Osteoblast (primary cell): ENCODE data around the gene RPL27A. TPM values are rescaled to one million over a fixed set of nuclear protein-coding genes. Genes with fewer than 3 reads are reported as not detected.

ENCODE experiments used
- DNase-seq: peaks from one replicate; pipeline ENCODE4 v3.0.0; 2011; ENCODE audit warnings: low spot score, mixed read lengths; ENCODE audit not compliant: insufficient read length; ENCODE audit errors: missing footprints
- H2AFZ ChIP-seq: 2 replicates; pipeline ENCODE4 v1.6.0; 2011; ENCODE audit warnings: mild to moderate bottlenecking, low read length
- H3K27ac ChIP-seq: 2 replicates; pipeline ENCODE4 v1.5.1; 2011; ENCODE audit warnings: mild to moderate bottlenecking, low read depth, low read length, moderate library complexity
- H3K27me3 ChIP-seq: 2 replicates; pipeline ENCODE4 v1.6.0; 2012; ENCODE audit warnings: mild to moderate bottlenecking, control low read depth, inconsistent platforms, low read length, moderate library complexity; ENCODE audit not compliant: insufficient read depth
- H3K36me3 ChIP-seq: 2 replicates; pipeline ENCODE4 v1.5.1; 2011; ENCODE audit warnings: mild to moderate bottlenecking, low read length, control low read depth, moderate library complexity; ENCODE audit not compliant: insufficient read depth
- H3K4me1 ChIP-seq: 2 replicates; pipeline ENCODE4 v1.5.1; 2011; ENCODE audit warnings: mild to moderate bottlenecking, low read length, control low read depth, moderate library complexity; ENCODE audit not compliant: insufficient read depth
- H3K4me2 ChIP-seq: 2 replicates; pipeline ENCODE4 v1.6.0; 2011; ENCODE audit warnings: mild to moderate bottlenecking, low read length; ENCODE audit not compliant: insufficient read depth
- H3K4me3 ChIP-seq: fragments of 200-600 bp; sonication (generic); 3 replicates; pipeline ENCODE4 v1.5.1; 2012; ENCODE audit warnings: mild to moderate bottlenecking, low read length, inconsistent platforms; ENCODE audit not compliant: insufficient read depth
- H3K79me2 ChIP-seq: 2 replicates; pipeline ENCODE4 v1.6.0; 2012; ENCODE audit warnings: mild to moderate bottlenecking, low read length, control low read depth, inconsistent platforms; ENCODE audit not compliant: insufficient read depth
- H3K9me3 ChIP-seq: 2 replicates; pipeline ENCODE4 v1.5.1; 2011; ENCODE audit warnings: low read depth, low read length, control low read depth
- H4K20me1 ChIP-seq: 2 replicates; pipeline ENCODE4 v1.6.0; 2012; ENCODE audit warnings: mild to moderate bottlenecking, low read length, control low read depth; ENCODE audit not compliant: insufficient read depth
- total RNA-seq: library from RNA; depleted of rRNA; stranded (reverse); fragments of >200 nt; gene quantifications from 2 replicates; pipeline ENCODE4 v1.2.3, GENCODE V29; 2012
- TF ChIP-seq, protein P1 (sequence below): IDR thresholded peaks from 2 replicates; pipeline ENCODE4 v1.5.1; 2011; ENCODE audit warnings: mild to moderate bottlenecking, low read depth, low read length, moderate library complexity; ENCODE audit errors: extremely low read depth

RPL27A gene
- total RNA-seq = 710 and 869 TPM in 2 replicates

DNA sequence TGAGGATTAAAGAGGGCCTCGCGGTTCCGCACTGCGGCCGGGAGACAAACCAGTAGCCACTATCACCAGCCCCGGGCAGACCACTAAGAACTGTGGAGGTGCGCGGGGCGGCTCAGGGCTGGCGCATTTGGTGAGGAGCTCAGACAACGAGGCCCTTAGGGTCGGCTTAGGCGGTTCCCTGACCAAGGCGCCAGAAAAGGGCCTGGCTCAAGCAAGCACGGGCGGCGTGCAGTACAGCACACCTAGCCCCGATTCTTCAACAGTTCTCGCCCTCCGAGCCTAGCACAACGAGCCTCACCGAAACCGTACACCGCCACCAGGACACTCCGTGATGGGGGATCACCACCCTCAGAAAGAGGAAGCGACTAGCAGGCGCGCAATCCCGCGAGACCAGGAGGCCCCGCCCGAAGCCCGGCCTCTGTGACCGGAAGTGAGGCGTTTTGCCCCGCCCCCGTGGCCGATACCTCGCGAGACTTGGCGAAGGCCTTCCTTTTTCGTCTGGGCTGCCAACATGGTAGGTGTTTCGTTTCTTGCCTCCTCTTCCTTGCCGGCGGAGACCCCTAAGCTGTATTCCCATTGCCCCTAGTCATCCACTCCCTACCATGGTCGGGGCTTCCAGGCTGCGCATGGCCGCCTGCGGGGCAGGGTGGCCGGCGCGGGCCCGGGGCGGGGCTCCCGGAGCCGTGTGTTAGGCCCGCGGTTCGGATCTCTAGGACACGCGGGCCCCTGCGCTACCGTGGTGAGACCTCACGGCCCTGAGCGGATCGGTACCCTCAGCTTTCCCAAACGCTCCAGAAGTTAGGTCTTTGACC is at the start of gene RPL27A, which contains the start of gene TRIM66:
Gene RPL27A (plus strand): TSS at position 490 of the 812 bp plus-strand sequence. CDS start 22 bp downstream, at position 512.
Gene TRIM66 (minus strand): TSS at position 363 of the 812 bp plus-strand sequence. CDS start 10,391 bp downstream, outside the sequence.
- DNase-seq = peak; percentile 97

DNA sequence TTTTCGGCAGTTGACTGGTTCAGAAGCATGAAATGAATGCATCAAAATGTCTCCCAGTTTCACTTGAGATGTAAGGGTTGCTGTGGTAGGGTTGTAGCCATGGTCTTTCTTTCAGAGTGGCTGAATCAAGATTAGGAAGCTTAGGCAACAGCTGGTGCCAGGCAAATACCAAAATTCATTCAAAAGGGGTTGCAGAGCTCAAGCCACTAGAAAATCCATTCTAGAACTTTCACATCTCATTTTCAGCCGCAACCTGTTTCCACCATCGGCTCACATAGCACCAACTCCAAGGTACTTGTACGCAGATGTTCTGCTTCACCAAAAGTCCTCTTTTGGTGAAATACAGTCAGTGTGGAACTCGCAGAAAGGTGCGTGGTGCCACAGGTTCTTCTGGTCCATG is 48.1 kb upstream of the RPL27A start:
- DNase-seq = no peak
- H3K9me3 ChIP-seq = no peaks in the 10 kb centered on the region
- no peak overlapping the region for H2AFZ ChIP-seq
- H4K20me1 ChIP-seq = no peaks in the 10 kb centered on the region
- TF ChIP-seq, protein P1, sequence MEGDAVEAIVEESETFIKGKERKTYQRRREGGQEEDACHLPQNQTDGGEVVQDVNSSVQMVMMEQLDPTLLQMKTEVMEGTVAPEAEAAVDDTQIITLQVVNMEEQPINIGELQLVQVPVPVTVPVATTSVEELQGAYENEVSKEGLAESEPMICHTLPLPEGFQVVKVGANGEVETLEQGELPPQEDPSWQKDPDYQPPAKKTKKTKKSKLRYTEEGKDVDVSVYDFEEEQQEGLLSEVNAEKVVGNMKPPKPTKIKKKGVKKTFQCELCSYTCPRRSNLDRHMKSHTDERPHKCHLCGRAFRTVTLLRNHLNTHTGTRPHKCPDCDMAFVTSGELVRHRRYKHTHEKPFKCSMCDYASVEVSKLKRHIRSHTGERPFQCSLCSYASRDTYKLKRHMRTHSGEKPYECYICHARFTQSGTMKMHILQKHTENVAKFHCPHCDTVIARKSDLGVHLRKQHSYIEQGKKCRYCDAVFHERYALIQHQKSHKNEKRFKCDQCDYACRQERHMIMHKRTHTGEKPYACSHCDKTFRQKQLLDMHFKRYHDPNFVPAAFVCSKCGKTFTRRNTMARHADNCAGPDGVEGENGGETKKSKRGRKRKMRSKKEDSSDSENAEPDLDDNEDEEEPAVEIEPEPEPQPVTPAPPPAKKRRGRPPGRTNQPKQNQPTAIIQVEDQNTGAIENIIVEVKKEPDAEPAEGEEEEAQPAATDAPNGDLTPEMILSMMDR = no peak
- H3K4me3 ChIP-seq = no peak overlapping the region
- H3K27ac ChIP-seq = no peak overlapping the region
- H3K4me2 ChIP-seq = no peak overlapping the region
- peaks cover 13% of the 10 kb centered on the region for H3K4me1 ChIP-seq
- H3K79me2 ChIP-seq = no peaks in the 10 kb centered on the region
- no peaks in the 10 kb centered on the region for H3K27me3 ChIP-seq
- no peaks in the 10 kb centered on the region for H3K36me3 ChIP-seq

More for the DNA sequence above, at the start of gene RPL27A, which contains the start of gene TRIM66:
- Histone ChIP-seq H3K4me1 (peaks cover 35% of the 10 kb centered on the region), H4K20me1 (peaks cover 18% of the 10 kb centered on the region), H3K9me3 (no peaks in the 10 kb centered on the region), H3K79me2 (peaks cover 46% of the 10 kb centered on the region), H3K27ac (peak within 1 kb of the TSS; percentile 97), H3K36me3 (peaks cover 45% of the 10 kb centered on the region), H2AFZ (peak within 1 kb of the TSS; percentile 92), H3K4me3 (peak within 1 kb of the TSS; percentile 100), H3K27me3 (no peaks in the 10 kb centered on the region), H3K4me2 (peak within 1 kb of the TSS; percentile 90)
- TF ChIP-seq, protein P1 = no peak

DNA sequence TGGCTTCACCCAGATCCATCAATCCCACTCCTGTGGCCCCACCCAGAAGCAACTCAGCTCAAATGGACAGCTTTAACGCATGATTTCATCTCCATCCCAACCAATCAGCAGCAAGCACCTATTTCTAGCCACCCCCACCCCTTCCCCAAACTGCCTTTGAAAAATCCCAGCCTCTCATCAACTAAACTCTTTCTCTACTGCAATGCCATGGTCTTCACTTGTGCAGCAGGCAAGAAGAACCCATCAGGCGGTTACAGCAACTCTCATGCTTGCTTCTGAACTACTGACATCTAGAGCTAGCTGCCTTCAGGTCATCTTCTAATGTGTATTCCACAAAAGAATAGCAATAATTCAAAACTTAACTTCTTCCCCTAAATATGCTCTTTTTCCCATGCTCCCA is 46.5 kb upstream of the RPL27A start:
- H3K36me3 ChIP-seq = no peaks in the 10 kb centered on the region
- no peak overlapping the region for H3K4me2 ChIP-seq
- no peak overlapping the region for H3K27ac ChIP-seq
- no peak for DNase-seq
- no peak overlapping the region for H2AFZ ChIP-seq
- TF ChIP-seq, protein P1 = no peak
- H3K27me3 ChIP-seq = no peaks in the 10 kb centered on the region
- no peak overlapping the region for H3K4me3 ChIP-seq
- peaks cover 13% of the 10 kb centered on the region for H3K4me1 ChIP-seq
- H3K79me2 ChIP-seq = no peaks in the 10 kb centered on the region
- H4K20me1 ChIP-seq = no peaks in the 10 kb centered on the region
- H3K9me3 ChIP-seq = no peaks in the 10 kb centered on the region

DNA sequence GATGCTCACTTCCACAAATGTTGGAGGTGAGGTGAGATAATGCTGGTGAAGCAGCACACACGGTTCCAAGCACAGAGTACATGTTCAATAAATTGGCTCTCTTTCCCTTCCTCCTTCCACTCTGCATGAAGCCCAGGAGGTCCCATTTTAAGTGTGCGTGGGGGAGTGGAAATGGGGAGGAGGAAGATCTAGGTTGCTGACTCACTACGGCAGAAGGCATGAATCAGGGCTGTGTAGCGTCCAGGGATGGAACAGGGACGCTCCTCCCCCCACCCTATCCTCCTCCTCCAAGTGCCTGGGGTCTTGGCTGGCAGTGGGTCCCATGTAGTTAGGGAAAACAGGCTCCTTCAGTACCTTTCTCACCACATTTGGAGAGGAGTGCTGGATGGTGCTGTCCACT is 44.3 kb upstream of the RPL27A start:
- Histone ChIP-seq H3K27me3 (no peaks in the 10 kb centered on the region), H3K4me1 (peaks cover 6% of the 10 kb centered on the region), H4K20me1 (no peaks in the 10 kb centered on the region), H3K27ac (no peak overlapping the region), H3K36me3 (no peaks in the 10 kb centered on the region), H3K4me2 (no peak overlapping the region), H3K9me3 (no peaks in the 10 kb centered on the region), H3K79me2 (no peaks in the 10 kb centered on the region), H3K4me3 (no peak overlapping the region), H2AFZ (peak overlapping the region; percentile 11)
- TF ChIP-seq, protein P1 = no peak
- DNase-seq = no peak
